Hepatocyte (in vitro differentiated cells): Measurements from ENCODE around the gene SNX27. TPM values are rescaled to one million over a fixed set of nuclear protein-coding genes. Genes with fewer than 3 reads are reported as not detected.

Experiments used
- DNase-seq: peaks from one replicate; pipeline ENCODE4 v3.0.0-alpha.2; 2016; ENCODE audit warnings: low spot score
- H2AFZ ChIP-seq: fragments of 200-600 bp; sonication (generic); 2 replicates; pipeline ENCODE4 v1.6.0; 2016; ENCODE audit warnings: antibody characterized with exemption, mild to moderate bottlenecking
- H3K27ac ChIP-seq: fragments of 200-600 bp; sonication (generic); 2 replicates; pipeline ENCODE4 v1.5.1; 2016; ENCODE audit warnings: mild to moderate bottlenecking
- H3K27me3 ChIP-seq: fragments of 200-600 bp; sonication (generic); 2 replicates; pipeline ENCODE4 v1.6.1; 2016
- H3K36me3 ChIP-seq: fragments of 200-600 bp; sonication (generic); replicated peaks from 2 replicates; pipeline ENCODE4 v1.5.1; 2016; ENCODE audit warnings: low read depth; ENCODE audit not compliant: insufficient read depth
- H3K4me1 ChIP-seq: fragments of 200-600 bp; sonication (generic); 2 replicates; pipeline ENCODE4 v1.5.1; 2016; ENCODE audit warnings: mild to moderate bottlenecking, moderate library complexity; ENCODE audit not compliant: insufficient read depth
- H3K4me2 ChIP-seq: fragments of 200-600 bp; sonication (generic); 2 replicates; pipeline ENCODE4 v1.6.0; 2016
- H3K4me3 ChIP-seq: fragments of 200-600 bp; sonication (generic); 2 replicates; pipeline ENCODE4 v1.5.1; 2016; ENCODE audit warnings: mild to moderate bottlenecking
- H3K79me2 ChIP-seq: fragments of 200-600 bp; sonication (generic); 2 replicates; pipeline ENCODE4 v1.6.0; 2017; ENCODE audit warnings: mild to moderate bottlenecking
- H3K9me2 ChIP-seq: fragments of 200-600 bp; sonication (generic); replicated peaks from 2 replicates; pipeline ENCODE4 v1.6.0; 2017; ENCODE audit warnings: mild to moderate bottlenecking; ENCODE audit not compliant: insufficient read depth
- H3K9me3 ChIP-seq: fragments of 200-600 bp; sonication (generic); 2 replicates; pipeline ENCODE4 v1.5.1; 2016; ENCODE audit warnings: low read depth, mild to moderate bottlenecking
- H4K20me1 ChIP-seq: fragments of 200-600 bp; sonication (generic); 2 replicates; pipeline ENCODE4 v1.6.0; 2016; ENCODE audit warnings: mild to moderate bottlenecking; ENCODE audit not compliant: insufficient read depth, poor library complexity, severe bottlenecking
- CTCF ChIP-seq: fragments of 200-600 bp; sonication (generic); IDR thresholded peaks from 2 replicates; pipeline ENCODE4 v1.5.1; 2016; ENCODE audit warnings: antibody characterized with exemption, mild to moderate bottlenecking; ENCODE audit not compliant: poor library complexity
- EZH2 ChIP-seq: fragments of 200-600 bp; sonication (generic); IDR thresholded peaks from 2 replicates; pipeline ENCODE4 v1.6.1; 2016; ENCODE audit warnings: antibody characterized with exemption, mild to moderate bottlenecking, borderline replicate concordance
- EZH2phosphoT487 ChIP-seq: fragments of 200-600 bp; sonication (generic); IDR thresholded peaks from one replicate; pipeline ENCODE4 v1.6.1; 2018; ENCODE audit warnings: antibody characterized with exemption, mild to moderate bottlenecking, low read depth, moderate library complexity; ENCODE audit not compliant: unreplicated experiment, severe bottlenecking
- WGBS: methylation state at CpG from one replicate; pipeline ENCODE4 v1.1.6; 2016; ENCODE audit warnings: low lambda C conversion rate; ENCODE audit errors: missing lambda C conversion rate; 5-methylcytosine and 5-hydroxymethylcytosine counted together
- polyA plus RNA-seq: library from polyadenylated mRNA; unstranded; fragments of >200 nt; fragmentation: Nextera tagmentation; extraction: Ambion mirVana; gene quantifications from 2 replicates; pipeline ENCODE4 v1.2.1, GENCODE V29; 2016
- total RNA-seq: library from RNA; depleted of rRNA; stranded (reverse); fragments of >200 nt; gene quantifications from 2 replicates; pipeline ENCODE4 v1.2.3, GENCODE V29; 2014

SNX27 gene
- total and polyA plus RNA-seq, 2 experiments from 2014 or later: 24.0 to 38.7 TPM

- 85% methylated on average over 2 of the region's 2 CpGs for WGBS
- H3K4me3 ChIP-seq: no peak overlapping the region
- H2AFZ ChIP-seq: no peak overlapping the region
- H3K9me2 ChIP-seq: no peaks in the 10 kb centered on the region
- no peak overlapping the region for H3K27ac ChIP-seq
- no peak overlapping the region for H3K4me2 ChIP-seq
- peaks cover 13% of the 10 kb centered on the region for H4K20me1 ChIP-seq
- H3K9me3 ChIP-seq: no peaks in the 10 kb centered on the region
- H3K36me3 ChIP-seq: no peaks in the 10 kb centered on the region
- no peak for DNase-seq
- no peaks in the 10 kb centered on the region for H3K27me3 ChIP-seq
- peaks cover 3% of the 10 kb centered on the region for H3K4me1 ChIP-seq
- TF ChIP-seq CTCF: no peak
- TF ChIP-seq EZH2phosphoT487: no peak
- no peak for TF ChIP-seq EZH2
- H3K79me2 ChIP-seq: peaks cover 85% of the 10 kb centered on the region
Measured at GRCh38 chr1:151644001-151644400, 32.2 kb downstream of the SNX27 start.

GRCh38 chr1:151653397-151653796 lies 41.5 kb downstream of the SNX27 start:
- H3K79me2 ChIP-seq: peaks cover 59% of the 10 kb centered on the region
- H3K36me3 ChIP-seq: no peaks in the 10 kb centered on the region
- H3K9me3 ChIP-seq: peaks cover 4% of the 10 kb centered on the region
- TF ChIP-seq CTCF: no peak
- no peak for TF ChIP-seq EZH2
- no peak for TF ChIP-seq EZH2phosphoT487
- no peaks in the 10 kb centered on the region for H3K27me3 ChIP-seq
- WGBS: 90% methylated on average over 1 of the region's 1 CpG
- H2AFZ ChIP-seq: no peak overlapping the region
- H3K4me1 ChIP-seq: no peaks in the 10 kb centered on the region
- no peaks in the 10 kb centered on the region for H3K9me2 ChIP-seq
- H3K4me3 ChIP-seq: no peak overlapping the region
- DNase-seq: no peak
- H3K4me2 ChIP-seq: no peak overlapping the region
- no peak overlapping the region for H3K27ac ChIP-seq
- H4K20me1 ChIP-seq: no peaks in the 10 kb centered on the region

GRCh38 chr1:151655371-151655770 lies 43.5 kb downstream of the SNX27 start:
- H3K27me3 ChIP-seq: no peaks in the 10 kb centered on the region
- no peak for DNase-seq
- H4K20me1 ChIP-seq: no peaks in the 10 kb centered on the region
- H3K36me3 ChIP-seq: no peaks in the 10 kb centered on the region
- no peak overlapping the region for H2AFZ ChIP-seq
- no peaks in the 10 kb centered on the region for H3K4me1 ChIP-seq
- peaks cover 4% of the 10 kb centered on the region for H3K9me3 ChIP-seq
- 53% methylated on average over 3 of the region's 3 CpGs for WGBS
- no peaks in the 10 kb centered on the region for H3K9me2 ChIP-seq
- peaks cover 41% of the 10 kb centered on the region for H3K79me2 ChIP-seq
- H3K4me2 ChIP-seq: no peak overlapping the region
- TF ChIP-seq EZH2phosphoT487 (no peak), CTCF (no peak), EZH2 (no peak)
- no peak overlapping the region for H3K4me3 ChIP-seq
- H3K27ac ChIP-seq: no peak overlapping the region

GRCh38 chr1:151661751-151662150 lies 49.9 kb downstream of the SNX27 start:
- Histone ChIP-seq H3K27me3 (no peaks in the 10 kb centered on the region), H3K79me2 (peaks cover 11% of the 10 kb centered on the region), H3K36me3 (no peaks in the 10 kb centered on the region), H3K4me1 (no peaks in the 10 kb centered on the region), H2AFZ (no peak overlapping the region), H4K20me1 (no peaks in the 10 kb centered on the region), H3K27ac (no peak overlapping the region), H3K9me2 (no peaks in the 10 kb centered on the region), H3K9me3 (no peaks in the 10 kb centered on the region), H3K4me3 (no peak overlapping the region), H3K4me2 (no peak overlapping the region)
- no peak for DNase-seq
- 69% methylated on average over 6 of the region's 6 CpGs for WGBS
- TF ChIP-seq CTCF (no peak), EZH2 (no peak), EZH2phosphoT487 (no peak)
